Body of pancreas (tissue), 4 donors: ENCODE data around the gene TAP2.

Source experiments
- CTCF ChIP-seq, 7 experiments: fragments of 450-650 bp in 4 of 7; fragments of 200-600 bp in 3 of 7; sonication (generic) in 3 of 7; IDR thresholded peaks; one replicate each; pipeline ENCODE4 v1.5.1; 2016 to 2019; ENCODE audit warnings: antibody characterized with exemption in 7 of 7
- POLR2A ChIP-seq, 3 donors: fragments of 450-650 bp; IDR thresholded peaks; one replicate each; pipeline ENCODE4 v1.6.1; 2016; ENCODE audit warnings: antibody characterized with exemption in 3 of 3, mild to moderate bottlenecking in 2 of 3

- TF ChIP-seq CTCF (IDR thresholded peaks at IDR 0.05) (peak in 6 of 7 experiments; percentile 9 to 61 (median 56)), POLR2A (IDR thresholded peaks at IDR 0.05) (no peak)
Observed at GRCh38 chr6:32825966-32826365, 12.6 kb downstream of the TAP2 start.
